ENCODE results near the gene SKIDA1. TPM values are rescaled to one million over a fixed set of nuclear protein-coding genes. Genes with fewer than 3 reads are reported as not detected.

The SKIDA1 gene
- total RNA-seq, 1 donor from 2014 or later: 7.8 TPM

DNA sequence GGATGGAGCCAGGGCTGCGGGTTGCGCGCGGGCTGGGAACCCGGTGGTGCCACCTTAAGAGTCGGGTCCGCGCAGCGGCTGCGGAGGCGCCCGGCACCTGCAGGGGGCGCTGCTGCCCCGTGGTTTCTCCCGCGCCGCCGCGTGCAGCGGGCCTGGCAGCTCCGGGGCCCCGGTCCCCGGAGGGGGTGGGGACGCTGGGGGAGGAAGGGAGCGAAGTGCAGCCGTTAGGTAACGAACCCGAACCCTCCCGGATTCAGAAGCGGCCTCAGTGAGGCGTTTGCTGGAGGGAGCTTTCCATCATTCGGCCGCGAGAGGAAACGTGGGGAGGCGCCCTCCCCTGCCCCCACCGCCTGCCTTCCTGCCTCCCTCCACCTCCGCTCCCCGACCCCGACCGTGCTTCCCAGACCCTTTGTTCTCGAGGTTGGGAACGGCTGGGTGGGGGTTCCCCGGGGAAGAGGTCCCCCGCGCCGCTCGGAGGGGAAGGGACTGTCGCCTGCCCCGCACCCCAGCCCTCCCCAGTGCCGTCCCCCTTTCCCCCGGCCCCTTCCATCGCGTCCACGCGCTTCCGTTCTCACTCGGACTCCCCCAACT lies 29.6 kb downstream of the SKIDA1 start:
- DNase-seq (ENCODE audit: low read depth): no peak

DNA sequence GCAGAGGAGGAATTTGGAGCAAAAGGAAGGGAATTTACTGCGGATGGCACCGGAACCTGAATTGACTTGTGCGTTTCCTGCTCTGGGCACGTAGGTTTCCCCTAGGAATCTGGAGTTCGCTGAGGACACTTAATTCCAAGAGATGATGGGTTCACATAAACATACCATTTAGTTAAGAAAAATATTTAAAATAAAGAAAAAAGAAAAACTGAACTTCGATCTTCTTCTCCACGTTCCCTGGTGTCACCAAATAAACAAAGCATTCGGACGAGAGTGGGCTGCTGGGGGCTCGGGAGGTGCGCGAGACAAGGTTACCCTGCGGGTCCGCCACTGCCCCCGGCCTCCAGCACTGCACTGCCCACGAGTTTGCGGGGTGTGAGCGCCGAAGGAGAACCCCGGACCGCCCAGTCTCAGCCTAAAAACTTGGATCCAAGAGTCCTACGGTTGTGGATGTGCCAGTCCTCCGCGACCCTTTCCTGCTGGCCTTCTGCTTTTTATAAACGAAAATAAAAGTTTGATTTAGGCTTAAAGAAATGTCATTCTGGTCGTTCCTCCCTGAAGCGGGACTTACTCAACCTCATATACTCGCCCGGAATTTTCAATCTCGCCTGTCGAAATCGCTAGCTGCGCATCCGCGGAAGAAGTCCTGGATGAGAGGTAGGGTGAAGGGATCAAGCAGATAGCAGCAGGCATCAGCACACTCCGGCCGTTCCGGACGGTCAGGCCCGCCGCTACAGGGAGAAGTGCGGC lies 30.3 kb downstream of the SKIDA1 start:
- Mint-ChIP-seq H3K4me3 (ENCODE audit: unreplicated experiment) (peak overlapping the region; percentile 95), H3K36me3 (ENCODE audit: low read depth, unreplicated experiment) (peaks cover 4% of the 10 kb centered on the region), H3K27me3 (ENCODE audit: low read depth, unreplicated experiment) (peaks cover 5% of the 10 kb centered on the region), H3K27ac (ENCODE audit: unreplicated experiment) (peak overlapping the region; percentile 96), H3K9me3 (ENCODE audit: unreplicated experiment) (no peaks in the 10 kb centered on the region), H3K4me1 (ENCODE audit: low read depth, unreplicated experiment) (peaks cover 30% of the 10 kb centered on the region)
- peaks cover 3% of the 10 kb centered on the region for H3K27me3 ChIP-seq (ENCODE audit: insufficient read depth, low read length)
- peaks cover 3% of the 10 kb centered on the region for H3K4me1 ChIP-seq (ENCODE audit: insufficient read depth, low read length)
- H3K4me2 ChIP-seq (ENCODE audit: low read length): peak overlapping the region; percentile 97
- no peaks in the 10 kb centered on the region for H3K36me3 ChIP-seq (ENCODE audit: insufficient read depth, low read length)
- peak overlapping the region; percentile 84 for H3K4me3 ChIP-seq (ENCODE audit: insufficient read depth, low read depth, low read length)
- DNase-seq (ENCODE audit: low read depth) (no peak), FAIRE-seq (no peak)
- H4K20me1 ChIP-seq (ENCODE audit: insufficient read depth, low read length): no peaks in the 10 kb centered on the region
- no peak for TF ChIP-seq EZH2 (IDR thresholded peaks at IDR 0.05; ENCODE audit: insufficient read depth, low read length)
- TF ChIP-seq, protein P1, sequence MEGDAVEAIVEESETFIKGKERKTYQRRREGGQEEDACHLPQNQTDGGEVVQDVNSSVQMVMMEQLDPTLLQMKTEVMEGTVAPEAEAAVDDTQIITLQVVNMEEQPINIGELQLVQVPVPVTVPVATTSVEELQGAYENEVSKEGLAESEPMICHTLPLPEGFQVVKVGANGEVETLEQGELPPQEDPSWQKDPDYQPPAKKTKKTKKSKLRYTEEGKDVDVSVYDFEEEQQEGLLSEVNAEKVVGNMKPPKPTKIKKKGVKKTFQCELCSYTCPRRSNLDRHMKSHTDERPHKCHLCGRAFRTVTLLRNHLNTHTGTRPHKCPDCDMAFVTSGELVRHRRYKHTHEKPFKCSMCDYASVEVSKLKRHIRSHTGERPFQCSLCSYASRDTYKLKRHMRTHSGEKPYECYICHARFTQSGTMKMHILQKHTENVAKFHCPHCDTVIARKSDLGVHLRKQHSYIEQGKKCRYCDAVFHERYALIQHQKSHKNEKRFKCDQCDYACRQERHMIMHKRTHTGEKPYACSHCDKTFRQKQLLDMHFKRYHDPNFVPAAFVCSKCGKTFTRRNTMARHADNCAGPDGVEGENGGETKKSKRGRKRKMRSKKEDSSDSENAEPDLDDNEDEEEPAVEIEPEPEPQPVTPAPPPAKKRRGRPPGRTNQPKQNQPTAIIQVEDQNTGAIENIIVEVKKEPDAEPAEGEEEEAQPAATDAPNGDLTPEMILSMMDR (IDR thresholded peaks at IDR 0.05; ENCODE audit: insufficient read depth, low read depth, low read length): no peak
- no peaks in the 10 kb centered on the region for H3K79me2 ChIP-seq (ENCODE audit: insufficient read depth, low read length)
- no peak overlapping the region for H3K27ac ChIP-seq (ENCODE audit: low read depth, low read length)
- H2AFZ ChIP-seq (ENCODE audit: low read depth, low read length): peak overlapping the region; percentile 88
- H3K9ac ChIP-seq (ENCODE audit: low read length): peak overlapping the region; percentile 81
- H3K9me3 ChIP-seq (ENCODE audit: insufficient read depth, low read depth, low read length): no peaks in the 10 kb centered on the region

More for the DNA sequence above, 29.6 kb downstream of the SKIDA1 start:
- no peaks in the 10 kb centered on the region for H3K9me3 Mint-ChIP-seq (ENCODE audit: unreplicated experiment)
- Histone ChIP-seq H3K27me3 (ENCODE audit: insufficient read depth, low read length) (peaks cover 3% of the 10 kb centered on the region), H3K4me3 (ENCODE audit: insufficient read depth, low read depth, low read length) (peak overlapping the region; percentile 84), H3K9me3 (ENCODE audit: insufficient read depth, low read depth, low read length) (no peaks in the 10 kb centered on the region), H3K27ac (ENCODE audit: low read depth, low read length) (peak overlapping the region; percentile 52), H3K36me3 (ENCODE audit: insufficient read depth, low read length) (no peaks in the 10 kb centered on the region), H3K4me2 (ENCODE audit: low read length) (peak overlapping the region; percentile 97), H3K9ac (ENCODE audit: low read length) (peak overlapping the region; percentile 81), H4K20me1 (ENCODE audit: insufficient read depth, low read length) (no peaks in the 10 kb centered on the region), H3K79me2 (ENCODE audit: insufficient read depth, low read length) (no peaks in the 10 kb centered on the region), H3K4me1 (ENCODE audit: insufficient read depth, low read length) (peaks cover 3% of the 10 kb centered on the region), H2AFZ (ENCODE audit: low read depth, low read length) (peak overlapping the region; percentile 88)
- TF ChIP-seq, protein P1 (IDR thresholded peaks at IDR 0.05; ENCODE audit: insufficient read depth, low read depth, low read length): peak; percentile 59
- no peak for TF ChIP-seq EZH2 (IDR thresholded peaks at IDR 0.05; ENCODE audit: insufficient read depth, low read length)
- H3K36me3 Mint-ChIP-seq (ENCODE audit: low read depth, unreplicated experiment): peaks cover 4% of the 10 kb centered on the region
- H3K27me3 Mint-ChIP-seq (ENCODE audit: low read depth, unreplicated experiment): peaks cover 5% of the 10 kb centered on the region
- H3K4me3 Mint-ChIP-seq (ENCODE audit: unreplicated experiment): peak overlapping the region; percentile 95
- FAIRE-seq: no peak
- H3K4me1 Mint-ChIP-seq (ENCODE audit: low read depth, unreplicated experiment): peaks cover 29% of the 10 kb centered on the region
- peak overlapping the region; percentile 96 for H3K27ac Mint-ChIP-seq (ENCODE audit: unreplicated experiment)

Measured in astrocyte (in vitro differentiated cells and primary cell).